ENCODE data around the gene NEK6. TPM values are rescaled to one million over a fixed set of nuclear protein-coding genes. Genes with fewer than 3 reads are reported as not detected.
A peak's percentile ranks its signal among the peaks of the same experiment; 100 is the strongest.

NEK6 gene
- total and polyA plus RNA-seq, 9 of the 15 experiments (the other 6 are each of a cell fraction or from before 2014, with no cell fraction given) = 3.1 to 19.0 (median 8.4) TPM

DNA sequence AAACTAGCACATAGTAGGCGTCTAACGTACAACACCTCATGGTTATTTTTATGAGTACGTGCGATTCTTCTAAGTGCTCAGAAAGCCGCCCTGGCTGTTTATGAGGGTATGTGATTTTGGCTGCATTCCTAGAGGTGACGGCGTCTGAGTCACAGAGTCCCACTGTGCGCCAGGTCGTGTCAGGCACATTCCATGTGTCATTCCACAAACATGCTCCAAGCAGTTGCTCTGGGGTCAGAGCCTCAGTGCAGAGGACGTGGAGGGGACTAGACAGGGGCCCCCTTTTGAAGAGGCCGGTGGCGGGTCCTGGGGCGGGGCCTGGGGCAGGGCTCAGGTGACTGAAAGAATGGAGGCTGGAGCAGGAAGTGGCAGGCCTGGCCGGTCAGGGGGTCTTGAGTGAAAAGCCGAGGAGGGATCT is 51.9 kb downstream of the NEK6 start (continued):
- TF ChIP-seq, protein P1, sequence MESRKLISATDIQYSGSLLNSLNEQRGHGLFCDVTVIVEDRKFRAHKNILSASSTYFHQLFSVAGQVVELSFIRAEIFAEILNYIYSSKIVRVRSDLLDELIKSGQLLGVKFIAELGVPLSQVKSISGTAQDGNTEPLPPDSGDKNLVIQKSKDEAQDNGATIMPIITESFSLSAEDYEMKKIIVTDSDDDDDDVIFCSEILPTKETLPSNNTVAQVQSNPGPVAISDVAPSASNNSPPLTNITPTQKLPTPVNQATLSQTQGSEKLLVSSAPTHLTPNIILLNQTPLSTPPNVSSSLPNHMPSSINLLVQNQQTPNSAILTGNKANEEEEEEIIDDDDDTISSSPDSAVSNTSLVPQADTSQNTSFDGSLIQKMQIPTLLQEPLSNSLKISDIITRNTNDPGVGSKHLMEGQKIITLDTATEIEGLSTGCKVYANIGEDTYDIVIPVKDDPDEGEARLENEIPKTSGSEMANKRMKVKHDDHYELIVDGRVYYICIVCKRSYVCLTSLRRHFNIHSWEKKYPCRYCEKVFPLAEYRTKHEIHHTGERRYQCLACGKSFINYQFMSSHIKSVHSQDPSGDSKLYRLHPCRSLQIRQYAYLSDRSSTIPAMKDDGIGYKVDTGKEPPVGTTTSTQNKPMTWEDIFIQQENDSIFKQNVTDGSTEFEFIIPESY (CRISPR knock-in tag; IDR thresholded peaks at IDR 0.05) = 0 out of 2 replicates have a peak, but pooled peaks have one; percentile 18
- TF ChIP-seq, protein P2, sequence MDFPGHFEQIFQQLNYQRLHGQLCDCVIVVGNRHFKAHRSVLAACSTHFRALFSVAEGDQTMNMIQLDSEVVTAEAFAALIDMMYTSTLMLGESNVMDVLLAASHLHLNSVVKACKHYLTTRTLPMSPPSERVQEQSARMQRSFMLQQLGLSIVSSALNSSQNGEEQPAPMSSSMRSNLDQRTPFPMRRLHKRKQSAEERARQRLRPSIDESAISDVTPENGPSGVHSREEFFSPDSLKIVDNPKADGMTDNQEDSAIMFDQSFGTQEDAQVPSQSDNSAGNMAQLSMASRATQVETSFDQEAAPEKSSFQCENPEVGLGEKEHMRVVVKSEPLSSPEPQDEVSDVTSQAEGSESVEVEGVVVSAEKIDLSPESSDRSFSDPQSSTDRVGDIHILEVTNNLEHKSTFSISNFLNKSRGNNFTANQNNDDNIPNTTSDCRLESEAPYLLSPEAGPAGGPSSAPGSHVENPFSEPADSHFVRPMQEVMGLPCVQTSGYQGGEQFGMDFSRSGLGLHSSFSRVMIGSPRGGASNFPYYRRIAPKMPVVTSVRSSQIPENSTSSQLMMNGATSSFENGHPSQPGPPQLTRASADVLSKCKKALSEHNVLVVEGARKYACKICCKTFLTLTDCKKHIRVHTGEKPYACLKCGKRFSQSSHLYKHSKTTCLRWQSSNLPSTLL (IDR thresholded peaks at IDR 0.05) = no peak

DNA sequence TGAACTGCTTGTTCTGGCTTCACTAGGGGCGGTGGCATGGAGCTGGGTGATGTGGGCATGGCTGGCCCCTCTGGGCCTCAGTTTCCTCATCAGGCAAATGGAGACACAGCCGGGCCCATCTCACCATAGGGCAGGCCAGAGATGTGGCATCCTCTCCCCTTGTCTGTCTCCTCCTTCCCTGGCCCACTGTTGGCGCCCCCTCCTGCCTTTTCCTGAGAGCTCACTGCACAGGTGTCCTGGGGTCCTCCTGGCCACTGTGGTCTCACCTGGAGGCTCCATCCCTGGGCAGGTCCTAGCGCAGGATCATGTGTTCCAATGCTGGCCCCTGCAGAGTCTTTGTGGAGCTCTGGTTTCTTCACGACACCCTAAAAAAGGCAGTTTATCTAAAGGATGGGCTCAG is 53.5 kb downstream of the NEK6 start:
- Histone ChIP-seq H3K4me3 (no peak overlapping the region), H3K9ac (ENCODE audit: insufficient read depth in 1 of 2, low read depth in 2 of 2, low read length in 2 of 2) (no peak overlapping the region), H3K36me3 (ENCODE audit: control insufficient read depth, insufficient read depth, low read length) (no peaks in the 10 kb centered on the region; the same call in 2 of the 3 replicates), H3K9me3 (replicated peaks; ENCODE audit: control insufficient read depth, insufficient read depth, low read depth, low read length) (no peaks in the 10 kb centered on the region), H3K79me2 (ENCODE audit: control insufficient read depth, insufficient read depth, low read length) (no peaks in the 10 kb centered on the region), H3K9me1 (ENCODE audit: control insufficient read depth, insufficient read depth, low read length) (peaks cover 2% of the 10 kb centered on the region), H4K20me1 (replicated peaks; ENCODE audit: control insufficient read depth, insufficient read depth, low read length) (peaks cover 12% of the 10 kb centered on the region; the same call in 1 of the 2 replicates), H3K27ac (ENCODE audit: extremely low read depth, low read depth, low read length) (no peak overlapping the region), H3K27me3 (ENCODE audit: control insufficient read depth in 2 of 2, insufficient read depth in 2 of 2, low read length in 2 of 2) (no peaks in the 10 kb centered on the region), H2AFZ (ENCODE audit: low read depth, low read length) (no peak overlapping the region), H3K4me2 (ENCODE audit: insufficient read depth, low read length) (no peak overlapping the region), H3K4me1 (replicated peaks in 1 of 2; ENCODE audit: control insufficient read depth in 2 of 2, insufficient read depth in 2 of 2, low read length in 2 of 2) (peaks cover 3 to 16% of the 10 kb centered on the region in 2 experiments; a peak in 2 of 5 replicates)
- BruUV-seq (replicated peaks) = no TSS peak
- FAIRE-seq (no peak), ATAC-seq (no peak), DNase-seq (ENCODE audit: extremely low read depth in 1 of 4, low spot score in 3 of 4) (no peak)
- WGBS (ENCODE audit: insufficient coverage, low coverage, missing lambda C conversion rate) = 49% methylated on average over 5 of the region's 5 CpGs
- intact Hi-C loops (cut with micrococcal nuclease) (no loop called here), in situ Hi-C loops (cut with MboI) (loop anchor here (25.0 kb wide), 1 partner anchor 774 kb away; no protein-coding TSS in a partner anchor)
- CTCF ChIA-PET (ENCODE audit: low intra/inter-chr PET ratio) = no interaction called here
- POLR2A ChIA-PET = interaction anchor here (0.7 to 1.0 kb wide), 2 partner anchors 31 to 93 kb away, joined by 4 read pairs; no protein-coding TSS in a partner anchor
- TF ChIP-seq NRF1 (conservative IDR thresholded peaks at IDR 0.05 in 1 of 2, IDR thresholded peaks at IDR 0.05 in 1 of 2) (no peak), RAD21 (CRISPR knock-in tag; conservative IDR thresholded peaks at IDR 0.05 in 1 of 2, IDR thresholded peaks at IDR 0.05 in 1 of 2) (peak in 1 of 2 experiments; percentile 28; a peak in 1 of 4 replicates), CTBP1 (IDR thresholded peaks at IDR 0.05; ENCODE audit: borderline replicate concordance) (no peak), ZC3H4 (CRISPR knock-in tag; IDR thresholded peaks at IDR 0.05; ENCODE audit: borderline replicate concordance) (no peak), ZNF316 (IDR thresholded peaks at IDR 0.05) (no peak), SNRNP70 (optimal IDR thresholded peaks at IDR 0.05; ENCODE audit: low read depth, low read length) (no peak)
- TF ChIP-seq, protein P3, sequence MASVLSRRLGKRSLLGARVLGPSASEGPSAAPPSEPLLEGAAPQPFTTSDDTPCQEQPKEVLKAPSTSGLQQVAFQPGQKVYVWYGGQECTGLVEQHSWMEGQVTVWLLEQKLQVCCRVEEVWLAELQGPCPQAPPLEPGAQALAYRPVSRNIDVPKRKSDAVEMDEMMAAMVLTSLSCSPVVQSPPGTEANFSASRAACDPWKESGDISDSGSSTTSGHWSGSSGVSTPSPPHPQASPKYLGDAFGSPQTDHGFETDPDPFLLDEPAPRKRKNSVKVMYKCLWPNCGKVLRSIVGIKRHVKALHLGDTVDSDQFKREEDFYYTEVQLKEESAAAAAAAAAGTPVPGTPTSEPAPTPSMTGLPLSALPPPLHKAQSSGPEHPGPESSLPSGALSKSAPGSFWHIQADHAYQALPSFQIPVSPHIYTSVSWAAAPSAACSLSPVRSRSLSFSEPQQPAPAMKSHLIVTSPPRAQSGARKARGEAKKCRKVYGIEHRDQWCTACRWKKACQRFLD (CRISPR knock-in tag; IDR thresholded peaks at IDR 0.05) = no peak

Data from K562 (cell line).